Measurements from ENCODE around the gene PSMA5.
"Not testable (repeated sequence)": the region's sequence is repeated elsewhere in the genome, so short reads cannot be mapped to it uniquely, and the experiment has no call there.

The PSMA5 gene

DNA sequence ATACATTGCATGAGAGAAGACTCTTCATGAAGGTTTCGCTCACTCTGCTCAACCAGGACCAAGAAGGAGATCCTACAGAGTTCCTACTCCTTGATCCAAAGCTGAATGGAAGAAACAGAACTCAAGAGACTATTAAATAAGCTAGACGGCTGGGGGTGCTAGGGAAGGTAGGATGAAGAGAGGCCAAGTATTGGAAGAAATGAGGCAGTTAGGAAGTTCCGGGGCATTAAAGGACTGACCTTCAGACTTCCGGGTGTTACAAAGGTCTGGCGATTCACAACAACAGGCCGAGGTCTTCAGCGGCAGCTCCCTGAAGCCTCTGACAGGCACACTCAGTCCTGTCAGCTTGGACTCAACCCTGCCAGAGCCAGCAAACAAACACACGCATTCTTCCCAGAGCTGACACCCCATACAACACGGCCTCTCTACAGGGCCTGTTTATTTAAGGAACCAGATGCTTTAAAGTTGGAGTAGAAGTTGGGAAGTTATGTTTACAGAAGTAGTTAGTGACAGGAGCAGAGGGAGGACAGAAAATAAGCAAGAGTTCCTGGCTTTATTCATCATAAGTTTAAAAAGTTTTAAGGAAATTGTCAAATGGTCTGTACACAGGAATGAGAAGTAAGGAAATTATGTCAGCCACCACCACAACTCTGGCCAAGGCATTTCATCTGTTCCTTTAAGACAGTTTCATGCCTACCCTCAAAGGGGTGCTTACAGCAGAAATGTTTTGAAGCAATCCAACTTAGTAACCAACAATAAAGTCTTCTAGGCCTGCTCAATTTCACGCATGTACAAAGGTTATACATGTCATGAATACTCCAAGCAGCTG is 33.2 kb downstream of the PSMA5 start:
- DNase-seq (ENCODE audit: low read depth in 3 of 3, low spot score in 1 of 3) = no peak

DNA sequence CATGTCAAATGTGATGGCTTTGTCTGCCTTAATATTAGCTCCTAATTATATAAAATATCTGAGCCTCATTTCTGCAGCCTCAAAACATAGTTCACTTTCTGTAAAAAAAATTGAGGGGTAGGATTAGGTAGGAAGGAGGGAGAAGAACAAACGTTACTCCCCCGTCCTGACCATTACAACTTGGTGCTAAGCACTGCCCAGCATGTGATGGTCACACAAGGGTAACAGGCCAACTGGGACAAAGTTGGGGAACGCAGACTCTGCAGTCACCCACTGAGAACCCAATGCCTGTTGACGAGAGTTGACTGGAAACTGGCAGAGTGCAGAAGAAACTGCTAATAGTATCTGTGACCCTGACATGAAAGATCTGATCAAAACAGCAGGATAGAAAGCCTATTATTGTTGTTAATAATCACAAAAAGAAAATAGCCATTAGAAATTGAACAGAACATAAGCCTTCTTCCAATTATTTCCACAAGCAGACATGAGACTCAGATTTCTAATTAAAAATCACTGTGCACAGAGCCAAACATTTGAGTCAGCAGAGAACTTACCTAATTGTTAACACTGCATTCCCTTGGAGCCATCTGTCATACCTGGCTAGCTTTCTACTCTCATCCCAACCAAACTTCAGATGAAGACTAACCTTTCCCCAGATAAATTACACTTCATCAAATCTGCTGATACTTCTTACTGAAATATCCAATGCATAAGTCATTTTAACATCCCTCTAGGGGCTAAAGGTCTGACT is 34.0 kb downstream of the PSMA5 start:
- DNase-seq (ENCODE audit: low read depth in 3 of 3, low spot score in 1 of 3) = no peak

DNA sequence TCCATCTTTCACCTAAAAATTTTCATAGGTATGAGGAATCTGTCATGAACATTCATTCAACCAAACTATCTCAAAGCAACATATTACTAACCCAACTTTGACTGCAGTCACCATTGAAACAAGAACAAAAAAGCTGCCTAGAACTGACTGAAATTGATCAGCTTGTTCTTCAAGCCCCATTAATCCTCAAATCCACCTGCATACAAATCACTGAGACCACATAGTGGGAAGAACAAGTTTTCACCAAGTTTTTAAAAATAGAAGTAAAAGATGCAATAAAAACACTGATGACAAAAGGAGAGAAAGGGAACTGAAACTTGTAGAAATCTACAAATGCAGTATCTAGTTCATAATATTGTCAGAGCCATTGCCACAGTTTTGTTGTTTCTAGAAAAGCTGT is 34.6 kb downstream of the PSMA5 start:
- DNase-seq (ENCODE audit: low read depth in 3 of 3, low spot score in 1 of 3) = no peak

DNA sequence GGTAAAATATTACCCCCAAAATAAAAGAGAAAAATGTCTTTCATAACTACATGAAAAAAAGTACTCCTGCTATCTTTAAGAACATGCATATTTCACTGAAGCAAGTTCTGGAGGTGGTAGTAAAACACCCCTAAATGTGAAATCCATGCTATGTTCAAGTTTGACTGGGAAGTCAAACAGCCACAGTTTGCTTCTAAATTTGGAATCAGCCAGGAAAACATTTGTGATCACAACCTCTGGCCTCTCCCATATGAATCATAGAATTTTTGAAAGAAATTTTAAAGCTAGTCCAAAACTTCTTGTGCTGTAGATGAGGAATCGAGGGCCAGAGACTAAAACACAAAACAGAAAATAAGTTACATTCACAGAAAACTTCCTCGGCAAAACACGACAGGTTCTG is 35.1 kb downstream of the PSMA5 start:
- no peak for DNase-seq (ENCODE audit: low read depth in 3 of 3, low spot score in 1 of 3)

DNA sequence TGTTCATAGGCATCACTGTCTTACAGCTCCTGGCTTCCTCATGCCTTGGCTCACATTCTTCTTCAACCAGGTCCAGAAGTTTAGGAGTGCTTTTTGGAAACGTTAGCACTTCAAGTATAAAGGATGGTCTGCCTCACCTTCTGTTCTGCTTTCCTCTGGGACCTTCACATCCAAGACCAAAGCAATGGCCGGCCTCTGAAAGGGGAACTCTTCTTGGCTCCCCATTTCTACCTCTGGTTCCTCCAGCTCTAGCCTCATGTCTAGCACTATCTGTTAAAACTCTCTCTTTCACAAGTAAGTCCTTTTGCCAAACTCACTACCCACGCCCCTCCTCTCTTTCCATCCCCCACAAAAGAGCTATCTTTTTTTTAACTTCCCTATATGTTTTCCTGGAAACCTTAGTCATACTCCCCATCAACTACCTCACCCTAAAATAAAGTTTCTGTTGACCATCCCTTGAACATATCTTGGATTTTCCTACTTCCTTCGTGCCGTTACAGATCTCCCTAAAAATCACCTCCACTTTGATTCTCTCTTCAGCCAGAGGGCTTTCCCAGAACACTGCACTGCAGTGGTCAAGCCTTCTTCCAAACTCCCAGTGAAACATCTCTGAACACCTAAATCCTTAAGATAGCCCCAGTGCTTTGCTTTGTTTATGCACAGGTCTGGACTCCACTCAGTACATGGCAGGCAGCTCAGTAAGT is 36.5 kb downstream of the PSMA5 start:
- DNase-seq (ENCODE audit: low read depth in 3 of 3, low spot score in 1 of 3) = no peak

DNA sequence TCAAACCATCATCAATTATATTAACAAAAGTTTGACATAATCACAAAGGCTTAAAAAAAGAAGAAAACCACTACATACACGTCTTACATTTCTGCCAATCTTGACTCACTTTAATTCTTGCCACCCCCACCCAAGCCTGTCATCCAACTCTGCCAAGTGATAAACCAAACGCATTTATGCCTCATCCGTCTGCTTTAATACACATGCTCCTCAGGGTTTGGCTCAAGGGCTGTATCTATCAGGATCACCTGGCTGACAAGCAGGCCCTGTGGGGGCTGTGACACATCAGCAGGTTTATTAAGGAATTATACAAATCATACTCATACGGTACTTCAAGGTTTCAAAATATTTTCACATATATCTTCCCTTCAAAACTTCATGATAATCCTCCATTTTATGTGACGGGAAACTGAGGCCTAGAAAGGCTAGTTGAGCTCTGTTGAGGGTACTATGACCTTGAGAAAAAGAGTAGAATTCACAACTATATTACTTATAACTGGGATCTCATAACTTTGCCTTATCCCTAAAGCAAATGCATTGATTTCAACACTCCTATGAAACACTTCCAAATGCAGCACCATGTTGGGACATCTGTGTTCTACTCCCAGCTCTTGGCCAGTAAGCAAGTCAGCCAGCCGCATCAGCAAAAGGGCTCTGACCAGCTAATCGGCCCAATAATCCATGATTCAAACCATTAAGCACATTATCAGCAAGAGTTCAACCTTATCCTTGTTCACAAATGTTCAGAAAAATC is 37.2 kb downstream of the PSMA5 start:
- no peak for DNase-seq (ENCODE audit: low read depth in 3 of 3, low spot score in 1 of 3)

DNA sequence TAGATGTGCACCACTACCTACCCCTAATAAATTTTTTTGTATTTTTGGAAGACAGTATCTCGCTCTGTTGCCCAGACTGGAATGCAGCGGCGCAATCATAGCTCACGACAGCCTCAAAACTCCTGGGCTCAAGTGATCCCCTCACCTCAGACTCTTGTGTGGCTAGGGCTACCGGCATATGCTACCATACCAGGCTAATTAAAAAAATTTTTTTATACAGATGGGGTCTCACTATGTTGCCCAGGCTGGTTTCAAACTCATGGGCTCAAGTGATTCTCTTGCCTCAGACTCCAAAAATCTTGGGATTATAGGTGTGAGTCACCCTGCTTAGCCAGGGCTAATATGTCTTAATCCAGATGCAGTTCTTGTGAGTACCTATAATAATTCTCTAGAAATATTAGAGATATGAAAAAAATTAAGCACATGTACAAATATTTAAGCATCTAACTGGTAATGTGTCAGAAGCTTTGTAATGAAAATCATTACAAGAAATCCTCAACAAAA is 38.0 kb downstream of the PSMA5 start:
- no peak for DNase-seq (ENCODE audit: low read depth in 3 of 3, low spot score in 1 of 3)

DNA sequence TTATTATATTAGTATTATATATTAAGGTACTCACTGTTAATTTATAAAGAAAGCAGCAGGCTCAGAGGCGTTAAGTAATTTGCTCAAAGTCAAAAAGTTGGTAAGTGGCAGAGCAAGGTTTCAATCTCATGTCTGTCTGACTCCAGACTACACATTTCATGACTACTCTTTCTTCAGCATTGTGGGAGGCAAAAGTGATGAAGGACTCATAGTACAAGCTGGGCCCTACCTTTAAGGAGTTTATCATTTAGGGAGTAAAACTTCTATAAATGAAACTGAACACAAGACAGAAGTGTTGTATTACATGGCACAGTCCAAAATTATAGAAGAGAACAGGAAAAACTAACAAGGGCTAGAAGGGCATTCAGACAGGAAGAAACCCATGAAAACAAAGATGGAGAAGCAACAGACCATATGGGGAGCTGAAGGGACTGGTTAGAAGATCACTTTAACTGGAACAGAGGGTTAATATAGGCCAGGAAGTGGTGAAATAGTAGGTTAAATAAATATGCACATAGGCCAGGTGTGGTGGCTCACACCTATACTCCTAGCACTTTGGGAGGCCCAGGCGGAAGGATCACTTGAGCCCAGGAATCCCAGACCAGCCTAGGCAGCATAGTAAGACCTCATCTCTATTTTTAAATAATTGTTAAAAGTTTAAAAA is 40.1 kb downstream of the PSMA5 start:
- DNase-seq (ENCODE audit: low read depth in 3 of 3, low spot score in 1 of 3) = no peak

DNA sequence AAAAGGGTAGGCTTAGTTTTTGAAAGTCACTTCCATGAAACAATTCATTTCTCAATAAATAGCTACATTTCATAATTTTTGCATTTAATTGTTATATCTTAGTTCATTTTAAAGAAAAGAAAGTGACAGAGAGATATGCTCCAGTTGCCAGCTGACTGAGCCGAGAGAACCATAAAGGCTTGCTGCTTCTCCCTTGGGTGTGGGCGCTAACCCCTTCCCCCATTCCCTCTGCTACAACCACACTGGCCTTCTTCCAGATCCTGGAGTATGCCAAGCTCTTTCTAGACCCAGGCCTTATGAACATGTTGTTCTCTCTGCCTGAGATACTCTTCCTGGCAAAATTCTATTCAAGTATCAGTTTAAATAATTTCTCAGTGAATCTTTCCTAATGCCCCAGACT is 40.8 kb downstream of the PSMA5 start:
- no peak for DNase-seq (ENCODE audit: low read depth in 3 of 3, low spot score in 1 of 3)

DNA sequence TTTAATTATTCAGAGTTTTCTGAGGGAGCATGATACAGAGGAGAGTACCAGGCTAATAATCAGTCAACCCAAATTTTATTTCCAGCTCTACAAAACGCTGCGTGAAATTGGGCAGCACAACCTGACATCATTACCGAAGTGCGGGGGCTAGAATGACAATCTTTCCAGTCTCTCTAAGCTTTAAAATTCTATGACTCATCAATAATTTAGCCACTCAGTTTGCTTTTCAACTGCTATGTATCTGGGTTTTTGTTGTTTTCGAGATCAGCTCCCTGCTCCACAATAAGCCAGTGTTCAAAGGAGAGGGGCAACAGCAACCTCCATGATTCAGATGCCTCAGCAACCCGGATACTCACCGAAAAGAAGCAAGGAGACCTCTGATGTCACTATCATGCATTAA is 42.4 kb downstream of the PSMA5 start:
- no peak for DNase-seq (ENCODE audit: low read depth in 3 of 3, low spot score in 1 of 3)

DNA sequence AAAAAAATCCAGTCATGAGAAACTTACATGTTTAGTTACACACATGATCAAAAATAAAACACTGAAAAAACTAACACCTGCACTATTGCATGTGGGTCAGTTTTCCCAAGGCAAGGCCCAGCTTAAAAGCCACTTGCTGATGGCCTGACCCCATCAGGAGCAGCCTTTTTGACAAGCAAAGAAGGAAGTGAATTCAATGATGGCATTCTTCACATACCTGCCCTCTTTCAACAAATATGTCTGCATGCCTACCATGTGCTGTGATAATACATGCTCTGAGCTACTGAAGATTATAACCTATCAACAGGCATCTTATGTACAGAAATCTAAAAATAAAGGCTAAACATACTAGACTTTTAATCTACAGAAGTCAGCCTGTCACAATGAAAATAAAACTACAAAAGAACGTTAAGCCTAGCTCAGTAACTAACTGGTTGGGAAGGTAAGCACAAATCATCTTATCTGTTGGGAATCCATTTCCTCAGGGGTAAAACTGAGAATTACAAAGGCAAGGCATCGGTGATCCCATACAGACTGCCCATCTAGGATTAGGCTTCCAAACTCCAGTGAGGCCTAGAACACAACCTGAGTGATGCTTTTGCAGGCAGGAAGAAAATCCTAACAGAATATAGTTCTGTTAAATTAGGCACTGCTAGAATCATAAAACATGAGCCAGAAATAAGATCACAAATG is 43.0 kb downstream of the PSMA5 start:
- DNase-seq (ENCODE audit: low read depth in 3 of 3, low spot score in 1 of 3) = no peak

DNA sequence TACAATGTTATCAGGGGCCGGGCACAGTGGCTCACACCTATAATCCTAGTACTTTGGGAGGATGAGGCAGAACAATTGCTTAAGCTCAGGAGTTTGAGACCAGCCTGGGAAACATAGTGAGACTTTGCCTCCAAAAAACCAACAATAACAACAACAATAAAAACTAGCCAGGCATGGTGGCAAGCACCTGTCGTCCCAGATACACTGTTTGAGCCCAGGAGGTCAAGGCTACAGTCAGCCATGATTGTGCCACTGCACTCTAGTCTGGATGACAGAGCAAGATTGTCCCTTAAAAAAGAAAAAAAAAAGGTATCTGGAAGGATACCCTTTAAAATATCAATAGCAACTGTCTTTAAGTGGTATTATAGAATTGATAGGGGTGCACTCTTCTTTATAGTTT is 44.7 kb downstream of the PSMA5 start:
- DNase-seq (ENCODE audit: low read depth in 3 of 3, low spot score in 1 of 3) = no peak

DNA sequence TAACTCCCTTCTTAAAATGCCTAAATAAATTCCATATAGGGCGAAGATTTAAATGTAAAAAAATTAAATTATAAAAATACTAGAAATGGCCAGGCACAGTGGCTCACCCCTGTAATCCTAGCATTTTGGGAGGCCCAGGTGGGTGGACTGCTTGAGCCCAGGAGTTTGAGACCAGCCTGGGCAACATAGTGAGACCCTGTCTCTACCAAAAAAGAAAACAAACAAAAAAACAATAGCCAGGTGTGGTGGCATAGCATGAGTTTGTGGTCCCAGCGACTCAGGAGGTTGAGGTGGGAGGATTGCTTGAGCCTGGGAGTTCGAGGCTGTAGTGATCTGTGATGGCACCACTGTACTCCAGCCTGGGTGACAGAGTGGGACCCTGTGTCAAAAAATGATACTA is 46.3 kb downstream of the PSMA5 start:
- DNase-seq (ENCODE audit: low read depth in 3 of 3, low spot score in 1 of 3) = no peak

DNA sequence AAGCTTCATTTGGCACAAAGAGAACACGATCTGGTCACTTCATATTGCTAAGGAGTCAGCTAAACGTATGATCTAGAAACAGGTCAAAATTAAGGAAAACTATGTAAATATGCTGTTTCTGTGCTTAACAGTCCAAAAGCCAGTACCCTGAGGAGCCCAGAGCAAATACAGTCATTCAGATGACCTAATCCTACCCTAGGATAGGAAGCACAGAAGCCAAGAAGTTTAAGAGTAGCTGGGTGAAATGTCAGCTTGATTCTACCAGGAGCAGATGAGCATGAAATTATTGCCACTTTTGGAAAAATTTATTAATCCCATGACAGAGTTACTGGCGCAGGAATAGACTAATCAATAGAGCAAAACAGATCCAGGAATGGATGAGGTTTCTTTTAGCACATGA is 46.8 kb downstream of the PSMA5 start:
- no peak for DNase-seq (ENCODE audit: low read depth in 3 of 3, low spot score in 1 of 3)

DNA sequence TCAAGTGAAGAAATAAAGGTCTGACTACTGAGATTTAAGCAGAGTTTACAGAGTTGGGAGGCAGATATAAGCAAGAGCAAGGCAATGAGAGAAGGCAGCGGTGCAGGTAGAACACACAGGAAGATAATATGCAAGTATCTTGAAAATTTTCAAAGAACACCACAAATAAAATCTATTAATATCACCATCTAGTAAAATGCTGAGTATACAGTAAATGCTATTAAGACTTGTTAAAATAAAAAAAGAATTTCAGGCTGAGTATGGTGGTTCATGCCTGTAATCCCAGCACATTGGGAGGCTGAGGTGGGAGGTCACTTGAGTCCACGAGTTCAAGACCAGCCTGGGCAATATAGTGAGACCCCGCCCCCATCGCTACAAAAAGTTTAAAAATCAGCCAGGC is 48.5 kb downstream of the PSMA5 start:
- DNase-seq (ENCODE audit: low read depth in 3 of 3, low spot score in 1 of 3) = no peak

DNA sequence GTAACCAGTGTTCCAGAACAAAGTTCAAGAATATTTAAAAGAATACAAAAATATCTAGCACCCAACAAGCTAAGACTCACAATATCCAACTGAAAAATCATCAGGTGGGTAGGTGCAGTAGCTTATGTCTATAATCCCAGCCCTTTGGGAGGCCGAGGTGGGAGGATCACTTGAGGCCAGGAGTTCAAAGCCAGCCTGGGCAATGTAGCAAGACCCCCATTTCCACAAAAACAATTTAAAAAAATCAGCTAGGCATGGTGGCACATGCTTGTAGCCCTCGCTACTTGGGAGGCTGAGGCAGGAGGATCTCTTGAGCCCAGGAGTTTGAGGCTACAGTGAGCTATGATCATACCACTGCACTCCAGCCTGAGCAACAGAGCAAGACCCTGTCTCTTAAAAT is 52.6 kb downstream of the PSMA5 start:
- DNase-seq (ENCODE audit: low read depth in 3 of 3, low spot score in 1 of 3) = not testable (repeated sequence)

DNA sequence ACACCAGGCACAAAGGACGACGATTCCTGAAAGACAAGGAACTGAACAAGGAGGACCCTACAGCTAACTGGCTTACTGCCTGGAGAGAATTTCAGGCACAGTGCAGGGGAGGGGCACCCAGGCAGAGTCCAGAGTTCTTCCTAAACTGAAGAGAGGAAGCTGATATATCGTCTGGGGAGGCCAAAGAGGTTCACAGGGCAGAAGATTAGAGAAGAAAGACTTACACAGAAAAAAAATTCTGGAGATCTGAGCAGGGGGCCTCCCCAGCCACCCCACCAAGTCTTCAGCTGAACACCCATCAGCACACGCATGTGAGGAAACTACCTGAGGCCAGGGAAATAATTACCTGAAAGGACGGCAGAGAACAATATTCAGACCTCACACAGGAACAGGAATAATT is 53.1 kb downstream of the PSMA5 start:
- no peak for DNase-seq (ENCODE audit: low read depth in 3 of 3, low spot score in 1 of 3)

DNA sequence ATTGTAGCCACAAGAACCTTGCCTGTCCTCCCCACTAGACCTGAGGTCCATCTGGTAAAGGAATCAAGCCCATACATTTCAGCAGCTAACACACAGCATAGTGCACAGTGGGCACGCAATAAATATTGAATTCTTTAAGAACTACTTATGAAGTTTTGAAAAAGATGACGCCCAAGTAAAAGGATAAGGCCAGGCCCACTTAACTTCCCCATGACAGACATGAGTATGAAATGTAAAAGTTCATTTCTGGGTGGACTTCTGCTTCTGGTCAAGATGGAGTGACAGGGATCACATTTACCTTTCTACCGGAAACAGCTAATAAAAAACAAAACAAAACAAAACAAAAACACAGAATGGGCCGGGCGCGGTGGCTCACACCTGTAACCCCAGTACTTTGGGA is 54.0 kb downstream of the PSMA5 start:
- no peak for DNase-seq (ENCODE audit: low read depth in 3 of 3, low spot score in 1 of 3)

DNA sequence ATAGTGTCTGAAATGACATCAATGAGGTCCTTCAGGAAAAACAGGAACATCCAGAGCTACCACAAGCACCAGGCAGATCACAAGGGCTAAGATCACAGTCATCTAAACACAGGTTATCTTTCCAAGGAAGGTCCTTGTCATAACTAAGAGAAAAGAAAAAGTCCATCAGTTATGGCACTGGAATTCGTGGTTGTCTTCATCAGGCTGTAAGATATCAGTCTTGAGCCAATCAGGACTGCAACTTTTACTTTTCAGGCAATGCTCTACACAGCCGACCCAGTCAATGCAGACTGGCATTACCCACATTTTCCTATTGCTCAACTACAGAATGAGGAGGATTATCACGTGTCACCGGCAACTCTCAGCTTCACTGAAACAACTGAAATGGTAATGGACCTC is 54.9 kb downstream of the PSMA5 start:
- DNase-seq (ENCODE audit: low read depth in 3 of 3, low spot score in 1 of 3) = no peak

DNA sequence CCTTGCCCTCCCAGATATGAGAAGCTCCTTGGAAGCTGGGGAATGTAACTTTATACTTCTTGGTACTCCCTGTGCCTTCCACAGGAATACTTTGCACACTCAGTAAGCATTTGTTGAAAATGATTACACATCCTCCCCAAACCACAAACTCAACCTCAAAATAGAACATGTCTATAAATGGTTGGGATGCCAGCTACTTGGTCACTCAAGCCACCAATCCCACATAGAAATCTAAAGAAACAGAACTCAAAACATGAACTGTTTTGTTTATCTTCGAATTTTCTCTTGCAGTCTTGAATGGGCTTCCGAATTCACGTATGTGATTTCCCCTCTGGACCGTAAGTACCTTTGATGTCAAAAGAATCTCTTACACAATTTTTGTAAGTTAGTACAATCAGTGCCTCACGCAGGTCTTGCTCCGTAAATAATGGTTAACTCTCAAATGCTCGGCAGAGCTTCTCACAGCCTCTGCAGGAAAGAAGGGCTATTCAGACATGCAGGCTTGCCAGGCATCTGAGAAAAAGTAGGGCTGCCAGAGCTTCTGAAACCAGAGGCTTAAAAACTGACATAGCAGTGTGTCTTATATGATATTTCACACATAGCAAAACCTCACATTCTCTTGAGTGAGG is 55.4 kb downstream of the PSMA5 start:
- DNase-seq (ENCODE audit: low read depth in 3 of 3, low spot score in 1 of 3) = no peak

Data from stimulated activated CD4-positive, alpha-beta T cell treated with anti-CD3 and anti-CD28 coated beads, TNF-alpha, amount 100 ng/mL, for 1 hour (primary cell).